Neutrophil (primary cell): ENCODE results near the gene RAD51B.

Experiments
- H3K27ac ChIP-seq: fragments of 200-600 bp; sonication (generic); 2 replicates; pipeline ENCODE4 v1.5.1; 2016; ENCODE audit warnings: mild to moderate bottlenecking, moderate library complexity
- H3K27me3 ChIP-seq: fragments of 200-600 bp; sonication (generic); 2 replicates; pipeline ENCODE4 v1.6.0; 2016; ENCODE audit warnings: mild to moderate bottlenecking
- H3K36me3 ChIP-seq: fragments of 200-600 bp; sonication (generic); 2 replicates; pipeline ENCODE4 v1.5.1; 2017
- H3K4me1 ChIP-seq, 2 experiments: fragments of 200-600 bp in 1 of 2; sonication (generic) in 1 of 2; 1 replicate in 1 of 2; 2 replicates in 1 of 2; pipeline versions ENCODE4 v1.5.1 to v1.6.1; 2013 to 2016; ENCODE audit warnings: low read depth in 1 of 2, low read length in 1 of 2, mild to moderate bottlenecking in 1 of 2, moderate library complexity in 1 of 2; ENCODE audit not compliant: control insufficient read depth in 1 of 2, insufficient read depth in 1 of 2
- H3K4me3 ChIP-seq, 2 experiments: fragments of 200-600 bp in 1 of 2; sonication (generic) in 1 of 2; 1 replicate in 1 of 2; 2 replicates in 1 of 2; pipeline ENCODE4 v1.5.1; 2013 to 2016; ENCODE audit warnings: low read depth in 1 of 2, low read length in 1 of 2, mild to moderate bottlenecking in 1 of 2, moderate library complexity in 1 of 2
- H3K9me3 ChIP-seq: fragments of 200-600 bp; sonication (generic); 2 replicates; pipeline ENCODE4 v1.5.1; 2016
- TF ChIP-seq, protein P1 (sequence below): fragments of 200-600 bp; sonication (generic); IDR thresholded peaks from 2 replicates; pipeline ENCODE4 v1.5.1; 2016; ENCODE audit warnings: antibody characterized with exemption

Gene RAD51B

DNA sequence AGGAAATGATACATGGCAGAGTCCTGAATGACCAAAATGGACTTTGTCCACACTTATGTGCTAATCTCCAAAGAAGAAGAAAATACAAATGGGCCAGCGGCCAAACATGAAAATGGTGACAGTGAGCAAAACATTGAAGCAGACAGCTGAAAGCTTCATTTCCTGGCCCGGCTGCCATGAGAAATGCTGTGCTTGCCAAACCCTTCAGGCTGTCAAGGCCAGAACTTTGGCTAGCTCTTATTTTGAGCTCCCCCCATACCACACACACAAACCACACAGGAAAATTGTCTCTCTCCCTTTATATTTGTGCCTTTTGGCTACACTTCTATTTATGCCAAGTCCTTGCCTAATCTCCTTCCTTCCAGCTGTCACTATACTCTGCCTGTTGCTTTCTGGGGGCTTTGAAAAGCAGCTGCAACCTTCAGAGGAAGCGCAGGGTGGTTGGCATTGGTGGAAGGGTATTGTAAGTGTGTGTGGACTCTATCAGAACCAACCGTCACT, 323.8 kb downstream of the RAD51B start:
- no peaks in the 10 kb centered on the region for H3K4me1 ChIP-seq
- TF ChIP-seq, protein P1, sequence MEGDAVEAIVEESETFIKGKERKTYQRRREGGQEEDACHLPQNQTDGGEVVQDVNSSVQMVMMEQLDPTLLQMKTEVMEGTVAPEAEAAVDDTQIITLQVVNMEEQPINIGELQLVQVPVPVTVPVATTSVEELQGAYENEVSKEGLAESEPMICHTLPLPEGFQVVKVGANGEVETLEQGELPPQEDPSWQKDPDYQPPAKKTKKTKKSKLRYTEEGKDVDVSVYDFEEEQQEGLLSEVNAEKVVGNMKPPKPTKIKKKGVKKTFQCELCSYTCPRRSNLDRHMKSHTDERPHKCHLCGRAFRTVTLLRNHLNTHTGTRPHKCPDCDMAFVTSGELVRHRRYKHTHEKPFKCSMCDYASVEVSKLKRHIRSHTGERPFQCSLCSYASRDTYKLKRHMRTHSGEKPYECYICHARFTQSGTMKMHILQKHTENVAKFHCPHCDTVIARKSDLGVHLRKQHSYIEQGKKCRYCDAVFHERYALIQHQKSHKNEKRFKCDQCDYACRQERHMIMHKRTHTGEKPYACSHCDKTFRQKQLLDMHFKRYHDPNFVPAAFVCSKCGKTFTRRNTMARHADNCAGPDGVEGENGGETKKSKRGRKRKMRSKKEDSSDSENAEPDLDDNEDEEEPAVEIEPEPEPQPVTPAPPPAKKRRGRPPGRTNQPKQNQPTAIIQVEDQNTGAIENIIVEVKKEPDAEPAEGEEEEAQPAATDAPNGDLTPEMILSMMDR, result no peak
- no peak overlapping the region for H3K4me3 ChIP-seq
- H3K27me3 ChIP-seq, result no peaks in the 10 kb centered on the region
- H3K27ac ChIP-seq, result no peak overlapping the region
- H3K36me3 ChIP-seq, result no peaks in the 10 kb centered on the region
- no peaks in the 10 kb centered on the region for H3K9me3 ChIP-seq

DNA sequence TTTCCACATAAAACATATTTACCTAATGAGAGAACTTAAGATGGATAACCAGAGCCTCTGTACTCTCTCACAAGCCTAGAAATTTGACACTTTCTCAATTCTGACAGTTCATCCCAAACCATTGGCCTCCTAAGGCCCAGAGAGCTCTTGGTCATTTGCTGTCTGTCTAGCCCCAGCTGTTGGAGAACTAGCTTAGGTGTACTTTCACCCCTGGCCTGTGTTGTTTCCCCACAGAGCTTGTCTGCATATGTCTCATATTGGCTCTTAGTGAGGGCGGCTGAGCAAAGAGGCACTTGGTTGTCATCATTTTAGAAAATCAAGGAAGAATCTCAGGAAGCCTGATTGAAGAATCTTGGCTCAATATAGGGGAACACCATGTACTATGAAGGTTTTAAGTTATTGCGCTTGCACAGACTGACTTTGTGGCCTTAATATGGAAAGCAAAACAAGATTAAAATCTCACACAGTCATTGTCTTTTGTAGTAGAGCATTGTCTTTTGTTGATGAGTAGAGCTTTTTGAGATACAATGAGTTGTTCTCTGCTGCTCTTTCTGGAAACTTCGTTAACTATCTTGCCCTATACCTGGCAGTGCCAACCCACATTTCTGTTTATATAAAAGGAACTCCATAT, 324.6 kb downstream of the RAD51B start:
- H3K27me3 ChIP-seq, result no peaks in the 10 kb centered on the region
- TF ChIP-seq, protein P1, result no peak
- H3K36me3 ChIP-seq, result no peaks in the 10 kb centered on the region
- no peak overlapping the region for H3K4me3 ChIP-seq
- H3K9me3 ChIP-seq, result no peaks in the 10 kb centered on the region
- H3K4me1 ChIP-seq, result no peaks in the 10 kb centered on the region
- H3K27ac ChIP-seq, result no peak overlapping the region

DNA sequence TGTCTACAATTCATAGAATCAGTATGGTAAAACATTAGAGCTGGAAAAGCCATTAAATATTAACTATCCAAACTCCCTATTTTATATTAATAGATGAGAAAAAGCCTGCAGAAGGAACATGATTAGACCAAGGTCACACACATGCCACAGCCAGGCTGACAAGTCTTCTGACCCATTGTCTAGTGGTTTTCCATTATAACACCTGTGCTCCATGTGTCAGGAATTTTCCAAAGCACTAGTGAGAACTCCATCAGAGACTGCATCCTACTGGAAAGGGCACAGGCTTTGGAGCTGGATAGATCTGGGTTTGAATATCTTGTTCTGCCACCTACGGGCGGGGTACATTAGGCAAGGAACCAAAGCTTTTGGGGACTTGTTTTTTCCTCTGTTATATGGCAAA, 325.5 kb downstream of the RAD51B start:
- TF ChIP-seq, protein P1, result no peak
- no peak overlapping the region for H3K4me3 ChIP-seq
- H3K27ac ChIP-seq, result no peak overlapping the region
- H3K9me3 ChIP-seq, result no peaks in the 10 kb centered on the region
- no peaks in the 10 kb centered on the region for H3K36me3 ChIP-seq
- no peaks in the 10 kb centered on the region for H3K4me1 ChIP-seq
- H3K27me3 ChIP-seq, result no peaks in the 10 kb centered on the region

DNA sequence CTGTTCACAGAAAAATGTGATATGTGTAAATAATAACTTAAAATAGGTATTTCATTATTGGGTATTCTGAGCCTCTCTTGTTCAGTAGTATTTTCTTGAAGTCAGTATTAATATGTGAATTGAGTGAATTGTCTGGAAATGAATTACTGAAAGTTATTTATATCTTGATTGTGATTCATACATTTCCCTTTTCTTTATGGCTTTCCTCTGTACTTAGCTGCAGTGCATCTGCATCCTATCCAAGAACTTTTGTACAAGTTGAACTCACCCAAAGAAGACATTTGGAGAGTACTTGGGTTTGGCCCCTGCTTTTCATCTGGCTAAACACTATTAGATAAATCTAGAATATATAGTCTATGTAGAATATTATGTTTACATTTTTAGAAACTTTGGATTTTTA, 326.0 kb downstream of the RAD51B start:
- Histone ChIP-seq H3K9me3 (no peaks in the 10 kb centered on the region), H3K4me1 (no peaks in the 10 kb centered on the region), H3K27me3 (no peaks in the 10 kb centered on the region), H3K27ac (no peak overlapping the region), H3K4me3 (no peak overlapping the region), H3K36me3 (no peaks in the 10 kb centered on the region)
- TF ChIP-seq, protein P1, result no peak

DNA sequence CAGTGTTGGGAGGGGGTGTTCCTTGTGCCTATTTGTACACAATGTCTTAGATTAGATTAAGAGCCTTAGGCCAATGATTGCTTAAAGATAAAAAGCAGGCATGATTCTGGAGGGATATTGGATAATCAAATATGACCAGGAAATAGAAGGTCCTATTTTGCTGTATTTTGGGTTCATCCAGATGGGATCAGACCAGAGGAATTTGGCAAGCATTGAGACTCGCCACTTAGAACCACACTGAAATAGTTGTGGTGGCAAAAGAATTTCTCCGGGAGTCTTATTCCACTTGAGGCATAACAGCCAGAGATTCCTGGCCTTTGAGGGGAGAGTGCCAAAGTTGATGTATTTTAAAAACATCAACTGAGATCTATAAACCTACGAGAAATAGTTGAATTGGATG, 327.2 kb downstream of the RAD51B start:
- H3K27ac ChIP-seq, result no peak overlapping the region
- H3K4me3 ChIP-seq, result no peak overlapping the region
- H3K9me3 ChIP-seq, result no peaks in the 10 kb centered on the region
- H3K4me1 ChIP-seq, result no peaks in the 10 kb centered on the region
- H3K36me3 ChIP-seq, result no peaks in the 10 kb centered on the region
- TF ChIP-seq, protein P1, result no peak
- no peaks in the 10 kb centered on the region for H3K27me3 ChIP-seq
